Thyroid gland (tissue), 4 donors: ENCODE data around the gene IL2RG.

Source experiments
- CTCF ChIP-seq, 6 experiments: fragments of 200-600 bp in 3 of 6; fragments of 450-650 bp in 3 of 6; sonication (generic) in 3 of 6; IDR thresholded peaks; one replicate each; pipeline ENCODE4 v1.5.1; 2016 to 2019; ENCODE audit warnings: antibody characterized with exemption in 6 of 6, mild to moderate bottlenecking in 2 of 6, inconsistent platforms in 1 of 6, moderate library complexity in 1 of 6
- POLR2A ChIP-seq, 2 donors: fragments of 450-650 bp; IDR thresholded peaks; one replicate each; pipeline ENCODE4 v1.6.1; 2017; ENCODE audit warnings: antibody characterized with exemption in 2 of 2, mild to moderate bottlenecking in 2 of 2, moderate library complexity in 1 of 2

- no peak for TF ChIP-seq CTCF (IDR thresholded peaks at IDR 0.05)
- no peak for TF ChIP-seq POLR2A (IDR thresholded peaks at IDR 0.05)
Observed at GRCh38 chrX:71103110-71103983, 8.0 kb downstream of the IL2RG start.
